SK-N-SH treated with all-trans-retinoic acid at 6 μM for 48 hours (cell line): ENCODE data around the gene COL6A1.

Source experiments
- BACH2 ChIP-seq: fragments of 250-450 bp; sonication (Bioruptor Pico); IDR thresholded peaks from 2 replicates; pipeline ENCODE4 v1.9.0; 2021; ENCODE audit warnings: mild to moderate bottlenecking, borderline replicate concordance
- ESRRG ChIP-seq: fragments of 250-450 bp; sonication (Bioruptor Pico); IDR thresholded peaks from 2 replicates; pipeline ENCODE4 v1.6.1; 2021; ENCODE audit warnings: mild to moderate bottlenecking
- OSR1 ChIP-seq: fragments of 250-450 bp; sonication (Bioruptor Pico); IDR thresholded peaks from 2 replicates; pipeline ENCODE4 v1.8.0; 2022; ENCODE audit warnings: moderate library complexity, mild to moderate bottlenecking, inconsistent platforms
- PATZ1 ChIP-seq: fragments of 250-450 bp; sonication (Bioruptor Pico); IDR thresholded peaks from 2 replicates; pipeline ENCODE4 v1.8.0; 2020; ENCODE audit warnings: mild to moderate bottlenecking, moderate library complexity, borderline replicate concordance
- PPARA ChIP-seq: fragments of 250-450 bp; sonication (Bioruptor Pico); IDR thresholded peaks from 2 replicates; pipeline ENCODE4 v1.5.0; 2020; ENCODE audit warnings: mild to moderate bottlenecking, borderline replicate concordance
- RARB ChIP-seq: fragments of 250-450 bp; sonication (Bioruptor Pico); IDR thresholded peaks from 2 replicates; pipeline ENCODE4 v1.8.0; 2021; ENCODE audit warnings: mild to moderate bottlenecking, moderate library complexity
- SNAI2 ChIP-seq: fragments of 250-450 bp; sonication (Bioruptor Pico); IDR thresholded peaks from 2 replicates; pipeline ENCODE4 v1.5.0; 2020; ENCODE audit warnings: mild to moderate bottlenecking, moderate library complexity
- TOX ChIP-seq: fragments of 250-450 bp; sonication (Bioruptor Pico); IDR thresholded peaks from 2 replicates; pipeline ENCODE4 v1.8.0; 2021; ENCODE audit warnings: mild to moderate bottlenecking, moderate library complexity, borderline replicate concordance
- ZFP3 ChIP-seq: fragments of 250-450 bp; sonication (Bioruptor Pico); IDR thresholded peaks from 2 replicates; pipeline ENCODE4 v1.5.0; 2020; ENCODE audit warnings: mild to moderate bottlenecking, moderate library complexity
- ZFP30 ChIP-seq: fragments of 450-650 bp; formaldehyde crosslinking; IDR thresholded peaks from 2 replicates; pipeline ENCODE4 v1.5.0; 2022; ENCODE audit warnings: mild to moderate bottlenecking, moderate library complexity
- ZNF565 ChIP-seq: fragments of 450-650 bp; formaldehyde crosslinking; conservative IDR thresholded peaks from 2 replicates; pipeline ENCODE4 v1.5.0; 2020; ENCODE audit warnings: low read depth, mild to moderate bottlenecking, moderate library complexity

GRCh38 chr21:46036696-46037330 is 55.2 kb downstream of the COL6A1 start:
- TF ChIP-seq ZNF565 (CRISPR knock-in tag): no peak
- TF ChIP-seq PPARA (CRISPR knock-in tag): no peak
- TF ChIP-seq OSR1 (CRISPR knock-in tag): no peak
- no peak for TF ChIP-seq PATZ1
- no peak for TF ChIP-seq SNAI2 (CRISPR knock-in tag)
- no peak for TF ChIP-seq ZFP3
- TF ChIP-seq ZFP30 (CRISPR knock-in tag): no peak
- no peak for TF ChIP-seq RARB
- no peak for TF ChIP-seq ESRRG (CRISPR knock-in tag)
- TF ChIP-seq TOX (CRISPR knock-in tag): no peak
- TF ChIP-seq BACH2 (CRISPR knock-in tag): no peak
